Kidney (tissue), 14 donors: ENCODE results near the gene NXF1. TPM values are rescaled to one million over a fixed set of nuclear protein-coding genes. Genes with fewer than 3 reads are reported as not detected.

ENCODE experiments used
- DNase-seq, 5 donors: peaks; one replicate each; pipeline ENCODE4 v3.0.0-alpha.2; 2013 to 2020
- FAIRE-seq: peaks from 2 replicates; lab custom pipeline; 2012; peaks lifted over from hg19 to GRCh38; lab: Jason Lieb, UNC
- H3K27ac ChIP-seq, 2 donors: one replicate each; pipeline ENCODE4 v1.7.0; 2013; ENCODE audit warnings: low read depth in 2 of 2, low read length in 2 of 2, inconsistent platforms in 1 of 2
- H3K27me3 ChIP-seq: one replicate; pipeline ENCODE4 v1.7.1; 2013; ENCODE audit warnings: low read length, inconsistent platforms; ENCODE audit not compliant: control insufficient read depth, insufficient read depth
- H3K36me3 ChIP-seq, 3 donors: one replicate each; pipeline versions ENCODE4 v1.7.0 to v1.7.1; 2013; ENCODE audit warnings: low read length in 3 of 3, control low read depth in 1 of 3, inconsistent platforms in 1 of 3; ENCODE audit not compliant: insufficient read depth in 3 of 3, control insufficient read depth in 2 of 3
- H3K4me1 ChIP-seq, 3 donors: one replicate each; pipeline versions ENCODE4 v1.7.0 to v1.7.1; 2013; ENCODE audit warnings: low read length in 3 of 3, inconsistent platforms in 1 of 3, low read depth in 1 of 3; ENCODE audit not compliant: control insufficient read depth in 2 of 3, insufficient read depth in 2 of 3
- H3K4me3 ChIP-seq, 3 donors: one replicate each; pipeline versions ENCODE4 v1.7.0 to v1.8.1; 2013; ENCODE audit warnings: low read length in 3 of 3, control low read depth in 1 of 3, inconsistent platforms in 1 of 3
- H3K9ac ChIP-seq, 3 donors: one replicate each; pipeline versions ENCODE4 v1.7.0 to v1.7.1; 2013; ENCODE audit warnings: low read length in 3 of 3, control low read depth in 1 of 3, inconsistent platforms in 1 of 3
- H3K9me3 ChIP-seq, 3 donors: one replicate each; pipeline versions ENCODE4 v1.7.0 to v1.7.1; 2013; ENCODE audit warnings: low read length in 3 of 3, control low read depth in 1 of 3, inconsistent platforms in 1 of 3; ENCODE audit not compliant: control insufficient read depth in 2 of 3, insufficient read depth in 1 of 3
- CTCF ChIP-seq: IDR thresholded peaks from 3 replicates; pipeline ENCODE4 v1.5.1; 2012; ENCODE audit warnings: mild to moderate bottlenecking, moderate library complexity, borderline replicate concordance; ENCODE audit not compliant: insufficient read depth; ENCODE audit errors: extremely low read depth
- intact Hi-C: fragments of 100-400 bp; cut with DNase I; formaldehyde crosslinking; loops from one replicate; pipeline ENCODE4 v1.11.1; 2022
- polyA plus RNA-seq: library from polyadenylated mRNA; stranded (reverse); fragments of 350-450 nt; fragmentation: Illumina TruSeq; extraction: RNeasy Lipid Tissue Mini Kit (QIAGEN cat#74804); gene quantifications from one replicate; pipeline ENCODE4 v1.2.3, GENCODE V29; 2014; ENCODE audit warnings: low read depth, low replicate concordance; ENCODE audit not compliant: insufficient read depth
- total RNA-seq: library from RNA; stranded (reverse); fragmentation: NEBNext Ultra II Directional; extraction: Animal tissue kit (Norgen Biotek cat#: 25700); gene quantifications from one replicate; pipeline ENCODE4 v1.2.1, GENCODE V29; 2021
- donor health status: control.
- donor health status: control.
- donor health status: control.
- donor health status: control.
- donor health status: control.
- donor health status: DM: yes; HTN: yes; CAD: no.
- donor health status: Normal renal cell carcinoma (clear cell type).

NXF1 gene
- total and polyA plus RNA-seq, 2 donors from 2014 or later = 70.7 to 83.8 TPM

- Histone ChIP-seq H3K4me1 (no peaks in the 10 kb centered on the region), H3K9me3 (no peaks in the 10 kb centered on the region), H3K27me3 (no peaks in the 10 kb centered on the region), H3K27ac (no peak overlapping the region), H3K9ac (no peak overlapping the region), H3K36me3 (peaks cover 0 to 11% (median 0%) of the 10 kb centered on the region in 3 donors), H3K4me3 (no peak overlapping the region)
- no peak for TF ChIP-seq CTCF
- FAIRE-seq (no peak), DNase-seq (peak in 1 of 5 donors; percentile 16)
- intact Hi-C loops = no loop called here
Measured at GRCh38 chr11:62816557-62816956, 11.3 kb upstream of the NXF1 start.

GRCh38 chr11:62811659-62812058, 6.4 kb upstream of the NXF1 start:
- no peaks in the 10 kb centered on the region for H3K27me3 ChIP-seq
- H3K9ac ChIP-seq = no peak overlapping the region
- DNase-seq (no peak), FAIRE-seq (no peak)
- H3K36me3 ChIP-seq = no peaks in the 10 kb centered on the region
- H3K4me3 ChIP-seq = no peak overlapping the region
- H3K4me1 ChIP-seq = no peaks in the 10 kb centered on the region
- intact Hi-C loops = no loop called here
- H3K9me3 ChIP-seq = no peaks in the 10 kb centered on the region
- H3K27ac ChIP-seq = no peak overlapping the region
- no peak for TF ChIP-seq CTCF

GRCh38 chr11:62810748-62811147, 5.5 kb upstream of the NXF1 start:
- intact Hi-C loops = no loop called here
- TF ChIP-seq CTCF = no peak
- H3K4me1 ChIP-seq = no peaks in the 10 kb centered on the region
- no peak overlapping the region for H3K4me3 ChIP-seq
- H3K36me3 ChIP-seq = no peaks in the 10 kb centered on the region
- H3K27me3 ChIP-seq = no peaks in the 10 kb centered on the region
- H3K9ac ChIP-seq = no peak overlapping the region
- no peak overlapping the region for H3K27ac ChIP-seq
- no peaks in the 10 kb centered on the region for H3K9me3 ChIP-seq
- FAIRE-seq (no peak), DNase-seq (no peak)

- DNase-seq (peak in 2 of 5 donors; percentile 7 to 59), FAIRE-seq (no peak)
- Histone ChIP-seq H3K4me3 (no peak overlapping the region), H3K27ac (no peak overlapping the region), H3K9ac (no peak overlapping the region), H3K4me1 (peaks cover 0 to 8% (median 8%) of the 10 kb centered on the region in 3 donors), H3K36me3 (peaks cover 4 to 12% (median 11%) of the 10 kb centered on the region in 3 donors), H3K27me3 (no peaks in the 10 kb centered on the region), H3K9me3 (no peaks in the 10 kb centered on the region)
- no peak for TF ChIP-seq CTCF
- intact Hi-C loops = no loop called here
Measured at GRCh38 chr11:62806611-62807121, 1.4 kb upstream of the NXF1 start.
